ENCODE measurements around the gene TCF15.
"Not testable (repeated sequence)": the region's sequence is repeated elsewhere in the genome, so short reads cannot be mapped to it uniquely, and the experiment has no call there.

Gene TCF15

GRCh38 chr20:584161-584970, 25.7 kb downstream of the TCF15 start:
- no peak for DNase-seq (ENCODE audit: low read depth in 1 of 2, low spot score in 1 of 2)

GRCh38 chr20:582204-582603, 27.9 kb downstream of the TCF15 start:
- no peak for DNase-seq (ENCODE audit: low read depth in 1 of 2, low spot score in 1 of 2)

GRCh38 chr20:578940-579690, 31.0 kb downstream of the TCF15 start:
- not testable (repeated sequence) for DNase-seq (ENCODE audit: low read depth in 1 of 2, low spot score in 1 of 2)

- no peak for DNase-seq (ENCODE audit: low read depth in 1 of 2, low spot score in 1 of 2)
These were observed 32.8 kb downstream of the TCF15 start for GRCh38 chr20:577167-577791.

- DNase-seq (ENCODE audit: low read depth in 1 of 2, low spot score in 1 of 2): no peak
These were observed 34.0 kb downstream of the TCF15 start for GRCh38 chr20:576156-576555.

- no peak for DNase-seq (ENCODE audit: low read depth in 1 of 2, low spot score in 1 of 2)
These were observed 34.9 kb downstream of the TCF15 start for GRCh38 chr20:575230-575629.

- no peak for DNase-seq (ENCODE audit: low read depth in 1 of 2, low spot score in 1 of 2)
These were observed 35.7 kb downstream of the TCF15 start for GRCh38 chr20:574297-574942.

GRCh38 chr20:573414-574296, 36.5 kb downstream of the TCF15 start:
- no peak for DNase-seq (ENCODE audit: low read depth in 1 of 2, low spot score in 1 of 2)

- no peak for DNase-seq (ENCODE audit: low read depth in 1 of 2, low spot score in 1 of 2)
These were observed 37.4 kb downstream of the TCF15 start for GRCh38 chr20:572727-573126.

GRCh38 chr20:571754-572441, 38.2 kb downstream of the TCF15 start:
- no peak for DNase-seq (ENCODE audit: low read depth in 1 of 2, low spot score in 1 of 2)

GRCh38 chr20:568673-569415, 41.3 kb downstream of the TCF15 start:
- no peak for DNase-seq (ENCODE audit: low read depth in 1 of 2, low spot score in 1 of 2)

GRCh38 chr20:568097-568652, 41.9 kb downstream of the TCF15 start:
- no peak for DNase-seq (ENCODE audit: low read depth in 1 of 2, low spot score in 1 of 2)

- DNase-seq (ENCODE audit: low read depth in 1 of 2, low spot score in 1 of 2): no peak
These were observed 45.9 kb downstream of the TCF15 start for GRCh38 chr20:564192-564591.

- no peak for DNase-seq (ENCODE audit: low read depth in 1 of 2, low spot score in 1 of 2)
These were observed 46.9 kb downstream of the TCF15 start for GRCh38 chr20:563187-563586.

GRCh38 chr20:562232-562897, 47.7 kb downstream of the TCF15 start:
- no peak for DNase-seq (ENCODE audit: low read depth in 1 of 2, low spot score in 1 of 2)

- DNase-seq (ENCODE audit: low read depth in 1 of 2, low spot score in 1 of 2): peak; percentile 15 to 41
These were observed 48.5 kb downstream of the TCF15 start for GRCh38 chr20:561437-562231.

GRCh38 chr20:560680-561079, 49.4 kb downstream of the TCF15 start:
- DNase-seq (ENCODE audit: low read depth in 1 of 2, low spot score in 1 of 2): no peak

- no peak for DNase-seq (ENCODE audit: low read depth in 1 of 2, low spot score in 1 of 2)
These were observed 52.0 kb downstream of the TCF15 start for GRCh38 chr20:558117-558516.

All from activated CD4-positive, alpha-beta T cell treated with anti-CD3 and anti-CD28 coated beads, Interleukin-2, amount 50 U/mL, for 24 hours (primary cell).